Right lobe of liver (tissue), 6 donors: ENCODE measurements around the gene ADCY9. TPM values are rescaled to one million over a fixed set of nuclear protein-coding genes. Genes with fewer than 3 reads are reported as not detected.

ENCODE experiments used
- ATAC-seq, 4 donors: fragments of 200-7000 bp; cut with Tn5 transposase; one replicate each; pipeline ENCODE4 v1.9.1; 2020; ENCODE audit warnings: mild to moderate bottlenecking in 4 of 4, moderate library complexity in 4 of 4
- DNase-seq, 3 donors: peaks; one replicate each; pipeline ENCODE4 v3.0.0-alpha.2; 2020
- H3K27ac ChIP-seq, 3 donors: fragments of 200-600 bp; one replicate each; pipeline ENCODE4 v1.8.0; 2022
- H3K27me3 ChIP-seq, 2 donors: fragments of 200-600 bp; one replicate each; pipeline ENCODE4 v1.8.0; 2022
- H3K36me3 ChIP-seq, 4 donors: fragments of 200-600 bp; sonication (generic) in 1 of 4; one replicate each; pipeline versions ENCODE4 v1.5.1 to v1.8.0; 2017 to 2022; ENCODE audit warnings: control low read depth in 1 of 4
- H3K4me1 ChIP-seq, 4 donors: fragments of 200-600 bp; sonication (generic) in 1 of 4; one replicate each; pipeline versions ENCODE4 v1.5.1 to v1.8.0; 2017 to 2022; ENCODE audit warnings: control low read depth in 1 of 4
- H3K4me3 ChIP-seq, 3 donors: fragments of 200-600 bp; one replicate each; pipeline ENCODE4 v1.8.0; 2022
- H3K9me3 ChIP-seq, 4 donors: fragments of 200-600 bp; sonication (generic) in 1 of 4; one replicate each; pipeline versions ENCODE4 v1.5.1 to v1.8.0; 2017 to 2022; ENCODE audit warnings: control low read depth in 1 of 4
- CTCF ChIP-seq, 4 donors: fragments of 200-600 bp in 3 of 4; fragments of 450-650 bp in 1 of 4; IDR thresholded peaks; one replicate each; pipeline versions ENCODE4 v1.5.1 to v1.8.0; 2016 to 2022; ENCODE audit warnings: antibody characterized with exemption in 4 of 4, mild to moderate bottlenecking in 2 of 4
- POLR2A ChIP-seq: fragments of 450-650 bp; IDR thresholded peaks from one replicate; pipeline ENCODE4 v1.6.1; 2017; ENCODE audit warnings: antibody characterized with exemption, mild to moderate bottlenecking
- WGBS: methylation state at CpG from one replicate; pipeline ENCODE4 v1.1.6; 2018; ENCODE audit warnings: low coverage, low lambda C conversion rate; ENCODE audit not compliant: insufficient coverage; ENCODE audit errors: missing lambda C conversion rate; 5-methylcytosine and 5-hydroxymethylcytosine counted together
- intact Hi-C, 2 donors: fragments of 100-400 bp; cut with DNase I; formaldehyde crosslinking; loops; one replicate each; pipeline versions ENCODE4 v1.11.2 to v1.14.1; 2022
- total RNA-seq, 6 experiments: library from RNA; depleted of rRNA in 2 of 6; stranded (reverse); fragments of >200 nt in 2 of 6; fragmentation: NEBNext Ultra II Directional in 3 of 6; extraction: Animal tissue kit (Norgen Biotek cat#: 25700) in 3 of 6; gene quantifications; one replicate each; pipeline versions ENCODE4 v1.1.0 to v1.2.4, GENCODE V29; 2016 to 2023
- donor health status: DM: no; HTN: yes; CAD: no.
- donor health status: DM: no; HTN: no; CAD: no.
- donor health status: DM: no; HTN: no; CAD: no.
- donor health status: DM: no; HTN: yes; CAD: no.
- donor health status: DM: no; HTN: yes; CAD: no.

ADCY9 gene
- total RNA-seq, 6 experiments from 2014 or later, result 17.3 to 41.5 (median 25.6) TPM

GRCh38 chr16:4101421-4102219 lies 14.6 kb downstream of the ADCY9 start:
- no peaks in the 10 kb centered on the region for H3K9me3 ChIP-seq
- no peak for DNase-seq
- ATAC-seq, result peak; percentile 77 to 84 (median 77)
- no peaks in the 10 kb centered on the region for H3K27me3 ChIP-seq
- H3K4me1 ChIP-seq, result peaks cover 0 to 15% (median 0%) of the 10 kb centered on the region in 4 donors
- intact Hi-C loops, result loop anchor here in 1 of 2 donors (10.0 kb wide), 1 partner anchor 87 kb away; no protein-coding TSS in a partner anchor
- peak overlapping the region; percentile 30 to 43 (median 39) for H3K27ac ChIP-seq
- WGBS, result 40% methylated on average over 20 of the region's 20 CpGs
- peak overlapping the region in 1 of 3 donors; percentile 13 for H3K4me3 ChIP-seq
- no peaks in the 10 kb centered on the region for H3K36me3 ChIP-seq
- TF ChIP-seq CTCF (IDR thresholded peaks at IDR 0.05) (no peak), POLR2A (no peak)

GRCh38 chr16:4098501-4098900 lies 17.7 kb downstream of the ADCY9 start:
- no peaks in the 10 kb centered on the region for H3K27me3 ChIP-seq
- TF ChIP-seq POLR2A (no peak), CTCF (IDR thresholded peaks at IDR 0.05) (no peak)
- H3K4me1 ChIP-seq, result peaks cover 0 to 28% (median 6%) of the 10 kb centered on the region in 4 donors
- no peak overlapping the region for H3K27ac ChIP-seq
- no peak for ATAC-seq
- H3K4me3 ChIP-seq, result no peak overlapping the region
- intact Hi-C loops, result no loop called here
- no peak for DNase-seq
- H3K9me3 ChIP-seq, result no peaks in the 10 kb centered on the region
- 81% methylated on average over 3 of the region's 4 CpGs for WGBS
- no peaks in the 10 kb centered on the region for H3K36me3 ChIP-seq

GRCh38 chr16:4097826-4098240 lies 18.4 kb downstream of the ADCY9 start:
- whole genome bisulfite sequencing, result 58% methylated on average over 4 of the region's 4 CpGs
- H3K4me1 ChIP-seq, result peaks cover 0 to 35% (median 8%) of the 10 kb centered on the region in 4 donors
- intact Hi-C loops, result no loop called here
- ATAC-seq (no peak), DNase-seq (no peak)
- TF ChIP-seq CTCF (IDR thresholded peaks at IDR 0.05), result no peak
- no peak for TF ChIP-seq POLR2A
- H3K4me3 ChIP-seq, result no peak overlapping the region
- H3K27ac ChIP-seq, result no peak overlapping the region
- H3K9me3 ChIP-seq, result no peaks in the 10 kb centered on the region
- no peaks in the 10 kb centered on the region for H3K36me3 ChIP-seq
- H3K27me3 ChIP-seq, result no peaks in the 10 kb centered on the region

- intact Hi-C loops, result no loop called here
- no peak for DNase-seq
- Histone ChIP-seq H3K9me3 (no peaks in the 10 kb centered on the region), H3K36me3 (no peaks in the 10 kb centered on the region), H3K27ac (no peak overlapping the region), H3K27me3 (no peaks in the 10 kb centered on the region), H3K4me1 (peaks cover 0 to 45% (median 14%) of the 10 kb centered on the region in 4 donors), H3K4me3 (no peak overlapping the region)
- TF ChIP-seq CTCF (IDR thresholded peaks at IDR 0.05), result no peak
- TF ChIP-seq POLR2A, result no peak
- ATAC-seq, result no peak
- 59% methylated on average over 5 of the region's 5 CpGs for WGBS
These were observed 19.7 kb downstream of the ADCY9 start for GRCh38 chr16:4096509-4096908.
